ENCODE data around the gene NKX6-1.

Gene NKX6-1

DNA sequence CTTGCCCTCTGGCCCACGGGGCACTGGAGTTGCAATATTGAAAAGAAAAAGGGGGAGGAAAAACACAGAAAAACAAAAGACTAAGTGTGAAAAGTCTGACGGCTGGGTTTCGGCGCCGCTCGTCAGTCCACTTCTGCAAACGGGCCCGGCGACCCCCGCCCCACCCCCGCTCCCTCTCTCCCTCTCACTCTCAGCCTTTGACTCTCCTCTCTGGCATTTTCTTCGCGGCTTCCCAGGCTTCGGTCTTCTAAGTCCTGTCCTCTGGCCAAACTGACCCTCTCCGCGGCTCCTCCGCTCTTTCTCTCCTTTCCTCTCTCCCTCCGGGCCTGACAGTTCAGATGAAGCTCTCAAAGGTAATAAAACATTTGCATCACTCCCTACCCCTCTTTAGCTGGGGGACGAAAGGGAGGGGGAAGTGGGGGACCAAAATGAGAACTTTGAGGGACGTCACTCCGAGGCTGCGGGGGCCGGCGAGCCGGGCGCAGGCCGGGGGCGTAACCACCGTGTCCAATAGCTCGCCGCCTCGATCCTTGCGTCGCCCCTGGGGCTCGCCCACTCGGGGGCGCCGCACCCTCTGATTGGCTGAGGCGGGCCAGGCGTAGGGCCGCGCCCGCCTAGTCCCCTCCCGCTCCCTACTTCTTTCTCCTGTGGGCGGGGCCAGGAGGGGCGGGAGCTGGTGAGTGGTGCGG is at the start of gene NKX6-1:
NKX6-1 (minus strand) TSS at position 358 of the 689 bp plus-strand sequence. CDS start 1,064 bp downstream, outside the sequence.
- DNase-seq: no peak

DNA sequence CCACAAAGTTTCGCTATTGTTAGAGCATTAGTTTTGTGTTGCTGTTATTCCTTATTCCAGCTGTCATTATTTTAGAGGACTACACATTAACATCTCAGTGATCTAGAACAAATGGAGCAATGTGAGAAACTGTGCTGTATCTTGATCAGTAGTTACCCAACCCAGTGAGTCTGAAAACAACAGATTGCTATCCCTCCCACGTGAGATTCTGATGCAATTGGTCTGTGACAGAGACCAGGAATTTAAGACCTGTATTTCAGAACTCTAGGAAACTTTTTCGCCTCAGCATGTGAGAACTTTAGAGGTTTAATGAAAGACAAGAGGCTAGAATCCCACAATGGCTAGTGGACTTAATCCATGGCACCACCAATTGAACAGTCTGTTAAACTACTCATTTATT is 48.1 kb upstream of the NKX6-1 start:
- no peak for DNase-seq

DNA sequence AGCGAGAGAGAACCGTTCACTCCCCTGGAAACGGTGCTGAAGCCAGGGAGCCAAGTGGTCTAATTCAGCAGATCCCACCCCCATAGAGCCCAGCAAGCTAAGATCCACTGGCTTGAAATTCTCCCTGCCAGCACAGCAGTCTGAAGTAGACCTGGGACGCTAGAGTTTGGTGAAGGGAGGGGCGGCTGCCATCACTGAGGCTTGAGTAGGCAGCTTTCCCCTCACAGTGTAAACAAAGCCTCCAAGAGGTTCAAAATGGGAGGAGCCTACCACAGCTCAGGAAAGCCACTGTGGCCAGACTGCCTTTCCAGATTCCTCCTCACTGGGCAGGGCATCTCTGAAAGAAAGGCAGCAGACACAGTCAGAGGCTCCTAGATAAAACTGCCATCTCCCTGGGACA is 46.0 kb upstream of the NKX6-1 start:
- DNase-seq: no peak

DNA sequence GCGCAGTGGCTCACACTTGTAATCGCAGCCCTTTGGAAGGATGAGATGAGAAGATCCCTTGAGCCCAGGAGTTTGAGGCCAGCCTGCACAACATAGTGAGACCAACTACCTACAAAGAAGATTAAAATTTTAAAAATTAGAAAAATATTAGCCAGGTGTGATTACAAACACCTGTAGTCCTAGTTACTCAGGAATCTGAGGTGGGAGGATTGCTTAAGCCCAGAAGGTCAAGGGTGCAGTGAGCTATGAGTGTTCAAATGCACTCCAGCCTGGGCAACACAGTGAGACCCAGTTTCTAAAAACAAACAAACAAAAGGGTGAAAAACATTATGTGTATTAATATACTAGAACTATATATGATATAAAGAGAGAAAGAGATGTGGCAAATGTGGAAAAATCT is 36.8 kb upstream of the NKX6-1 start:
- no peak for DNase-seq

DNA sequence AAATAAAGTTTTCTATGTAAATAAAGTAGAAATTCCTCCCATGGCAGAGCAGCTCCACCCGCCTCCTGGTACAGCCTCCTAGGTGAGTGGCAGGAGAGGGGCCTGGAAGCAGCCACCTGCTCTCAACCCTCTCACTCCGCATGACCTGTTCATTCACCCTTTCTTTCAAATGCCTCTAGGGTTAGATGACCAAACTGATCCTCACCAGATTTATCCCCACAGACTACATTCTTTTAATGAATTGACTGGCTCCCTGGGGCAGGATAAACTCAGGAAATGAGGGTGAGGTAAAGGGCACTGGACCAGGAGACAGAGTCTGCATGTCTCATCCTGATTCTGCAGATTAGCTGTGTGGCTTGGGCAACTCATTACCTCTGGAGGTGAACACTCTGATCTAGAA is 32.6 kb upstream of the NKX6-1 start:
- DNase-seq: no peak

DNA sequence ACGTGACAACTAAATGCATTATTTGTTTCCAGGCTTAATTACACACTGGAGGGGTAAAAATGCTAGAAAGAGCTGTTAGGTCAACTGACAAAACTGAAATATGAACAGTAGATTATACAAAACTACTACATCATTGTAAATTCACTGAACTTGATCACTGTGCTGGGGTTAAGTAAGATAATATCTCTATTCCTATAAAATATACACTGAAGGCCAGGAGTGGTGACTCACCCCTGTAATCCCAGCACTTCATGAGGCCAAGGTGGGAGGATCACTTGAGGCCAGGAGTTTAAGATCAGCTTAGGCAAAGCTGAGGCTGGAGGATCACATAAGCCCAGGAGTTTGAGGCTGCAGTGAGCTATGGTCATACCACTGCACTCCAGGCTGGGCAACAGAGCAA is 31.8 kb upstream of the NKX6-1 start:
- no peak for DNase-seq

DNA sequence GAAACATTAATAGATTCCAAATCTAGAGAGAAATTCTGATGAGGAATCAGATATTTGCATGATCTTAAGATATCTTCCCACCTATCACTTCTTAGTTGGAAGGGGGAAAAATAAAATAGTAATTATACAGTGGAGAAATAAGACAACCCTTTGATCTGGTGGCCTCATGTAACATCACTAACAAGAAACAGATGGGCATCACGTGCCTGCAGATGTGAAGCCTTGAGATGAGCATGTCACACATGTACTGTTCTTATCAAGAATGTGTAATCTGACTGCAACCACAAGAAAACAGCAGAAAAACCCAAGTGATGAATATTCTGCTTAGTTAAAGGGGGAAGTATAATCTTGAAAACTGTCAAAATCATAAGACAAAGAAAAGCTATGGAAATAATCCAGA is 31.4 kb upstream of the NKX6-1 start:
- DNase-seq: no peak

DNA sequence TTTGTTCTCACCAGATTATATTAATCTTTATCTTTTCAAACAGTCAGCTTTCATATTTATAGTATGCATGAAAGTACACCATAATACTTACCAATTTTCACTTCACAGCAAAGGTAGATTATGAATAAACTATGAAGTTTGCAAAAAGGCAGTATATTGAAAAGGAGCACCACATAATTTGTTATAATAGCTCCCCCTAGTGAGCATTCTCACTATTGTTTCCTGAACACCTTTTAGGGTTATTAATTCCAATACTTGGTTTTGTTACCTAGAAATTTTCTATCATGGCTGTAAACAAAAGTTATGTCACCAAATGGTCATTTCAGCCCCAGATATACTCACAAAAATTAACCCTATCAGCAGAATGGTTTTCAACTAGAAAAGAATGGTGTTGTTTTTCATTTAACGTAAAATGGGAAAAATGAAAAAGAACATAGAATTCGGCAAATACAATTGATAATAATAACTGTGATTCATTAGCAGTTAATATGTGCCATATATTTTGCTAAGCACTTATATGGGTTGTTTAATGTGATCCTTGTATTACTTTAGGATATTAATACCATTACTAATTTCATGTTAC is 30.2 kb upstream of the NKX6-1 start:
- no peak for DNase-seq

DNA sequence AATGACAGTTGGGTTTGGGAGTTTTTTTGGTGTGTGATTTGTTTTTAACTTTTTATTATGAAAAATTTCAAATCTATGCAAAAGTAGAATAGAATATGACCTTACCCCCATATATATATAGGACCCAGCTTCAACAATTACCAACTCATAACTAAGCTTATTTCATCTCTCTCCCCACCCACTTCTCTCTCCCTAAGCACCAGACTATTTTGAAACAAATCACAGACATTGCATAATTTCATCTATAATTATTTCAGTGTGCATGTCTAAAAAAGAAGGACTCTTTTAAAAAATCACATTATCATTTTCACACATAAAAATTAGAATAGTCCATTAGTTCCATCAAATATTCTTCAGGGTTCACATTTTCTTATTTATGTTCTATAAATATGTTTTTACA is 28.3 kb upstream of the NKX6-1 start:
- no peak for DNase-seq

DNA sequence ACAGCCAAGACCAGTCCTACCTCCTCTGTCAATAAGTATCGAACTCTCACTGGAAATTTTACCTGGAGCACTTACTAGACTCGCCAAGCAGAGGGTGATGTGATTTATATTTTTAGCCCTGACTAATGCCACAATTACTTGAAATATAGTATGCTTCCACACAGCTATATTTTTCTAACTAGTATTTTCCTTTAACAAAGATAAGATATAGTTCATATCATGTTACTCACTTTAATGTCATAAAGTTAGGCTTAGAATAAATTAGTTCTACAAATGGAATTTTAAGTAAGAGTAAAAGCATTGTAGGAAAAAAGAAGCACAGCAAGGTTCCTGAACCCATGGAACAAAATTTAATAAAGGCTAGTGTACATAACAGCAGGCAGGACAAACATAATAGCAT is 16.0 kb upstream of the NKX6-1 start:
- DNase-seq: no peak

DNA sequence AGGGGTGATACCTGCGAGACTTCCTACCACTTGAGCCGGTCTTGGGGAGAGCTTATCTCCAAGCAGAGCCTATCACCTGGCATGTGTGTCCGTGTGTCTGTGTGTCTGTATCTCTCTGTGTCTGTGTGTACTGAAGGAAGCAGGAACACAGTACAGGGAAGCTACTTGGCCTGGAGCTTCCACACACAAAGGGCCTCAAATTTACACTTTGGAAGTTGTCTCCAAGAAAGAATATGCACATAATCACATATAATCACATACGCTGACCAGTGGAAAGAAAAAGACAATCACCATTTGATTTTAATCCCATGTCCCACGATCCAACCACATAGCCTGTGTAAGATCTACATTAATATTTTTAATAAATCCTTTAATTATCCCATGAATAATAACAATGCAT is 13.2 kb upstream of the NKX6-1 start:
- no peak for DNase-seq

DNA sequence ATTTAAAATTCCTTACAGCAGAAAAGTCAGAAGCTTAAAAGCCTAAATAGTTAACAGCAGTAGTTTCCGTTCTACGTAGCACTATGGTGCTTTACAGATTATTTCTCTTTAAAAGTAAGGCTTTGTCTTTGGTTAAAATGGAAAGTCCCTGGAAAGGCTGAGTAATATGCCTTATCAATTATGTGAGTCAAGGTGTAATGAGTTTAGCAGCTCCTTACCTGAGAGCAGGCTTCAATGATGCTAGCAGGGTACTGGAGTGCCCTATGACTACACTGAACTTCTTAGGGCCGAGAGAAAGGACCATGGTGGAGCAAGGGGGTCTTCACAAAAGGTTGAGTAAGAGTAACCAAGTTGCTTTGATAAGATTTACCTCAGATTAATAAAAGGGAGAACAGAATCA is 12.6 kb upstream of the NKX6-1 start:
- no peak for DNase-seq

DNA sequence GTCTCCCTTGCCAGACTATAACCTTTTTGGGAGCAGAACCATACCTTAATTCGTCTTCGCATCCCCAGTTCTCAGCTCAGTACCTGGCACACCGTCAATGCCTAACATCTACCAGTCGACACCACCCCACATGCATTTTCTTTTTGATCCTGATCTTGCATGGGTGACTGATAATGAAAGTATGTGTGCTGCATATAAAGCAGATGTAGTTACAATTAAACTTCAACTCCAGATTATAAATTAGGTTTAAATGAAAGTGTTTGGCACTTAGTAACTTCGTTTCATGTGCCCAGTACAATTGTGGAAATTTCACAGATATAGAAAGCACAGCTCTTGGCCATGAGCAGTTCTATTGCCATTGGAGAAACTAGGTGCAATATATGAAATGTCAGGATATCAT is 8.8 kb upstream of the NKX6-1 start:
- DNase-seq: no peak

DNA sequence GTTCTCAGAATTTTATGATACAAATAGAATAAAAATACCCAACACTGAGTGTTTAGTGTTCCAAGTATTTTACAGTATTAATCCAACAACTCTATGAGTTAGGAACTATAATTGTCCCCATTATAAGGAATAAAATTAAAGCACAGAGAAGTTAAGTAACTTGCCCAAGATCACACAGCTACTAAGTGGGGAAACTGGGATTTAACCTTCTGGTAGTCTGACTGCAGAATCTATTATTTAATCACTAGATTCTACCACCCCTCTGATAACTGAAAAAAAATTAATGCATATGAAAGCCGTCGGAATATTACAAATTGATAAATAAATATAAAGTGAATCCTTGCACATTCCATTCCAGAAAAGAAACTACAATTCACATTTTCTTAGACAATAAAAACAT is 5.7 kb upstream of the NKX6-1 start:
- DNase-seq: no peak

DNA sequence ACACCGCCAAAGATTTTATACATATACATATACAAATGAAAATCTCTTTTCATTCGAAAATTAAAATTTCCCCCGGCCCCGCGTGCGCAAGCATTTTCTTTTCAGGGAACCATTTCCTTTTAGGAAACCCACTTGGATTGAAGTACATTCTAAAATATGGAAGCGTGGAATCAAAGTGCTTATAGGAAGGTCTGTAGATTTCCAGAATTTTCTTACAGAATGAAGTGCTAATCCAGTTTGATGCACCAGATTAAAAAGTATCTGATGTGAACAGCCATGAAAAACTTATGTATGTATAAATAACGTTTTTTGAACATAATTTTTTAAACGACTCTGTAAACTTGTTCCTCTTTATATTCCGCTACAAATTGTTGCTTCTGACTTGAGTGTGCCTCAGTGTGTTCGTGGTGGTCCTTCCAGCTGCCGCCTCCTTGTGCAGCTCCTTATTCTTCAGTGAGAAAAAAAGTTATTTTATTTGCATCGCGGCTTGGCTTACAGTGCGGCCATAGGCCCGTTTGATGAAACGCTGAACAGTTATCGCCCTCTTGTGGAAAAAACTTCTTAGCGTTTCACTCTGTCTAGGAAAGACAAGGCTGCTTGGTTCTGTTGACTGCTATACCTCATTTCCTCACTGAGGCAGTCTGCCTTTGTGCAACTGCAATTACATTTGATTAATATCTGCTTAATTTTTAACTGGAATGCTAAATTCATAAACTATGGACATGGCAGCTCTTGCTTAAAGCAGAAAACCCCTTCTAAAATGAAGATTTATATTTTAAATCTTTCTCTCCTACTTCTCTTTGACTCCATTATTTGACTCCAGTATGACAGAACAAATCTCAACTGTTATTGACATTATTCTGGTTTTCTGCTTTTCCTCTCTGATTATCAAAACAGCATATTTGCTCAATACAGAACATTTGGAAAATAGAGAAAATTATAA is 4.7 kb upstream of the NKX6-1 start:
- DNase-seq: no peak

DNA sequence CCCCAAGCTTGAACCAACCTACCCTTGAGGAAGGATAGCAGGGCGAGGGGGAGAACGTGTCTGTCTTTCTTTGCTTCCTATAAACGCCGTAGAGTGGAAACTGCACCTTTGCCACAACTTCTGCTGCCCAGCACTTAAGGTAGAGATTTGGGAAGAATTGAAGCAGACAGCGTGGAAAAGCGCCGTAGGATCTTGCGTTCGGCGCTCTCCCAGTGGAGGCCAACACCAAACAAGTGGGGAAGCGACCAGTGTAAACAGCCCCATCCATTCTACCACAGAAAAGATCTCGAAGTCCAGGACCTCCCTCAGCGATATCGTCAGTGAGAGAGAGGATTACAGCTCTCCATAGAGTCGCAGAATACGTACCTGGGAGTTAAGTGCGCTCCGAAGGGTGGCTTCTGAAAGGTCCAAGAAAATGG is 3.9 kb upstream of the NKX6-1 start:
- DNase-seq: no peak

DNA sequence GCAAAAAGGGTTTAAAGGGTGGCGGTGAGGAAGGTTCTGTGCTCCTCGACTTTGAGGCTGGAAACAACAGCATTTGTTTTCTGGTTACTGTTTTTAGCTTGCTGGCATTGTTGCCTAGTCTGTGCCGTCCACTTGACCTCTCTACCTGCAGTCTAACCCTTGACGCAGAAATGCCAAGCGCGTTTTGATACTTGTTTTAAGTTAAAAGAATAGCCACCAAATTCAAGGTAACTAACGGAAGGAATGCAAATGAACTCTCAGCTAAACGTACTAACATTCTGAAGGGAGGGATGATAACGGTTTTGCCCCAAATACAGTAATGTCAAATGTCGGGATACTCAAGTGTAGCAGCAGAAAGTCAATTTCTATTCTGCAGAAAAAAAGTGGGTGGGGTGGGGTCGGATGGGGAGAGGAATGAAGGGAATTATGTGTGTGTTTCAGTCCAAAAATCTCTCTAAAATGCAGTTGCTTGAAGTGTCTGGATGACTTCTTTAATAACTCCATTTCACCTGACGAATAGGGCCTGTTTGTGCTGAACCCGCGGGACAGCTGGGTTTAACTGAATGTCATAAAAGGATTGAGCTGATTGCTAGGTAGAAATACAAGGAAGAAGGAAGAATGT is 3.4 kb upstream of the NKX6-1 start:
- DNase-seq: no peak

DNA sequence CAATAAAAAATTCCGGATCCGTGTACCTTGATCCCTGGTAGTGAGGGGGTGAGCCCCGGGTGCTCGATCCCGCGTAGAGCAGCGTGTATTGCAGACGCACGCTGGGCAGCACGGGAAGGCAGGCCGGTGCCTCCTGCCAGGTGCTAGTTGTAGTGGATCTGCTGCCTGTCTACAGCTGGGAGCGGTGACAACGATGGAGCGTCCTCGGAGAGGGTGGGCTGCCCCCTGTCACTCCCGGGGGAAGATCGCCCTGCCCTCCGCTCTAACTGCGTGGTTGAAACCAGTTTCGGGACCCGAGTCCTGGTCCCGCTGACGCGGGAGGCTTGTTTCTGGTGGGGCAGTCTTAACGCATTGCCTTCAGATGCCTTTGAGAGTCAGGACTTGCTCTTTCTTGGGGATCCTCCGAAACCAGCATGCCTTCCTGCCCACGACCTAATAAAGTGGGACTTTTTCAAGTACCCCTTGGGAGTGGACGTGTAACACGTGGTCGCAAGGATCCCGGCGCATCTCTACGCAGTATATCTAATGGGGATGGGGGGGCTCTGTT is 2.7 kb upstream of the NKX6-1 start:
- DNase-seq: no peak

DNA sequence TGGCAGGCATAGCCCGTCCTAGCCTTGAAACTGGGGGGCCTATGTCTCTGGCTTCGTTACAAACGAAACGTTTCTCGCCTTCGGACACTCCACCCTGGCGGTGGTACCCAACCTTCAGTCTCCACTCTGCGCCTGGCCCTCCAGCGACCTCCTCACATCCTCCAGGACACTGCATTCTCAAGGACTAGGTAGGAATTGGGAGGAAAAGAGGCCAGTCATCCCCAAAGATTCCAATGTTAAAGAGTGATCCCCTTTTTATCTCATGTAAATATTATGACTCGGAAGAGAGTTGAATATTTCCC is 2.1 kb upstream of the NKX6-1 start:
- no peak for DNase-seq

DNA sequence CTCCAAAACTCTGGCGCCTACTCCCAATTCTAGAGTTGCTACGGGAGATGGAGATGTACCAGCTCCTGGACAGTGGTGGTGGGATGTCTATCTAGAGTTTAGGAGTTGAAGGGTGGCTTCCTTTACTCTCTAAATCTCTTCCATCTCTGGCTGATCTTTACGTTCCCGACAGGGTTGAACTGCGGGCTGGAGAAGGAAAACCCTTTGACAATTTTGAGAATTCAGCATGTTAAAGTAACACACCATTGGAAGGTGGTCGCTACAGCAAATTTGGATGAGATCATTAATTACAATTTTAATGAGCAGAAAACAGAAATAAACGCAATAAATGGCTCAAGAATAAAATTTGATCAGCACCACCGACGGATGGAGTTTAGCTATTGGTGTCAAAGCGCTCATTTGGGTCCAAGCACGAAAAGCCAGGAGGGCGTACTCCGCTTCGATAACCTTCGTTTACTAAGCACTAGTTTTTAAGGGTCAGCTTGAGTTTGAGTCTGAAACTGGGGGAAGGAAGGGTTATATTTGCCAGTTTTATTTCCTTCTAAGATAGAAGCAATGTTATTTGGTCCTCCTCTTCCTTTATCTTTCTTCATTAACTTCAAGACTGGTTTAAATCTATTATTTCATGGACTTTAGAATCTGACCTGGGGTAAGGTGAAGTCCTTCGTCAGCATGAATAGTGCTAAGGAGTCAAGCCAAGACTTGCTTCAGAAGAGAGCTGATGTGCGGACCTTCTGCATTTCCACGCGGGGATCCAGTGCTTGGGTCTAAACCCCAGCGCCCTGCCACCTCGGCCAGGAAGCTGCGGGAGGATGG is 1.5 kb upstream of the NKX6-1 start:
- DNase-seq: no peak

DNA sequence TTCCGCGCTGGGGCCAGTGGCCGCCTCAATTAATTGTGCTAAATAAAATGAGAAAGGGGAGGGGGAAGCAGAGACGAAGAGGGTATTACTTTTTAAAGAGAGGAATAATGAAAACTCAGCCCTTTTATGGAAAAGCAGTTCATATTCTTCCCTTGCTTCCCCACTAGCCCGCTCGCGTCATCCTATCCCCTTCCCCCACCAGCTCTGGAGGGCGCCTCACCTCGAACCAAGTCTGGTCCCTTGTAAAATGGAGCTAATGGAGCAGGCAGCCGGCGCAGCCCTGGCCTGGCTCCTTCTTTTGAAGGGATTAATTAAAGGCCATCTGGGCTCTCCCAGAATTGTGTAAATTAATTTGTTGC is 511 bp upstream of the NKX6-1 start:
- no peak for DNase-seq

DNA sequence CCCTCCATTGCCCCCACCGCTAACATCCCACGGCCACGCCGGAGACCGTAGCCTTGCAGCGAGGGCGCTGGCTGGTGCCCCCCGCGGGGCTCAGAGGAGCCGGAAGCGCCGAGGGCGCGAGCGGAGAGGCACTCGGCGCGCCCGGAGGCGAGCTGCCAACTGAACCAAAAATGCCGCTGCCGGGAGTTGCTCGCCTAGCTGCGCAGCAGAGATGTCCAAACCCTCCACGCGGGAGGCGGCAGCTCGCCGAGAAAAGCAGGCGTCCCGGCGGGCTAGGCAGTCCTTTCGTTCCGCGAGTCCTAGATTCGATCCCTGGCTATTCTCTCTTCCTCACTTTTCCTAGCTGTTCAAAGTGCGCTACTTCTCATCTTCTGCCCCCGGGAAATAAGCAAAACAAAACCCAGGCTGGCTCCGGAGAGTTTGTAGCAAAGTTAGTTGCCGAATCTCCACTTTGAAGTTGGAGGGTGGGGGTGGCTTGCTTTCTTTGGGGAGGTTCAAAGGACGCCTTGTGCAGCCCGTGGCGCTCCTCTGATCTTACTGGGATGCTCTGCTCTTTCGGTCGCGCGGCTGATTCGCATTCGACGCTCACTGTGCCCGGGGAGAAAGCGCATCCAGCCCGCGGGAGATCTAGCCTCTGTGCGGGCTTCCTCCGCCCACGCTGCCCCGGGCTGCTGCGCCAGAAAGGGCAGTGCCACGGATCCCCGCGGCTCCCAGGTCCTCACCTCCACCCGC is 723 bp downstream of the NKX6-1 start:
- DNase-seq: no peak

Data from CD4-positive, alpha-beta T cell treated with Interleukin-6 for 4 hours (primary cell).